SK-N-SH (cell line): ENCODE data around the gene KLF2. TPM values are rescaled to one million over a fixed set of nuclear protein-coding genes. Genes with fewer than 3 reads are reported as not detected.
"Not testable (repeated sequence)": the region's sequence is repeated elsewhere in the genome, so short reads cannot be mapped to it uniquely, and the experiment has no call there.

Experiments used
- CTCF ChIA-PET: fragments of 300-600, 350-600 bp; formaldehyde crosslinking; extraction: SDS; loops from one replicate; lab custom pipeline; 2021; lab: Yijun Ruan, JAX
- POLR2A ChIA-PET: fragments of 350-600 bp; sonication (Branson Sonifier 250); formaldehyde crosslinking; extraction: SDS; loops from one replicate; lab custom pipeline; 2020; ENCODE audit warnings: antibody characterized with exemption, inconsistent platforms; lab: Yijun Ruan, JAX
- DNase-seq: peaks from one replicate; pipeline ENCODE4 v3.0.0; 2012
- H2AFZ ChIP-seq: fragments of 200-600 bp; sonication (generic); 2 replicates; pipeline ENCODE4 v1.8.1; 2016; ENCODE audit warnings: antibody characterized with exemption, mild to moderate bottlenecking, low read depth
- H3F3A ChIP-seq: fragments of 200-600 bp; sonication (generic); replicated peaks from 2 replicates; pipeline ENCODE3; 2016; ENCODE audit warnings: antibody characterized with exemption, mild to moderate bottlenecking; ENCODE audit not compliant: insufficient read depth
- H3K27ac ChIP-seq, 2 experiments: fragments of 200-500 bp in 1 of 2; fragments of 200-600 bp in 1 of 2; sonication (Bioruptor generic) in 1 of 2; sonication (generic), shearing (Covaris generic) in 1 of 2; 2 replicates each; pipeline versions ENCODE4 v1.5.1 to v1.6.1; 2014 to 2016; ENCODE audit warnings: low read depth in 2 of 2, inconsistent platforms in 1 of 2, low read length in 1 of 2, mild to moderate bottlenecking in 1 of 2, mixed read lengths in 1 of 2
- H3K27me3 ChIP-seq: fragments of 200-600 bp; sonication (generic), shearing (Covaris generic); 2 replicates; pipeline ENCODE4 v1.6.1; 2016; ENCODE audit warnings: mixed run types; ENCODE audit not compliant: insufficient read depth
- H3K36me3 ChIP-seq, 2 experiments: fragments of 200-500 bp in 1 of 2; fragments of 200-600 bp in 1 of 2; sonication (Bioruptor generic) in 1 of 2; sonication (generic) in 1 of 2; replicated peaks in 1 of 2; 2 replicates each; pipeline versions ENCODE3 to v1.5.1; 2014 to 2016; ENCODE audit warnings: low read length in 1 of 2, mild to moderate bottlenecking in 1 of 2; ENCODE audit not compliant: insufficient read depth in 2 of 2, control insufficient read depth in 1 of 2
- H3K4me1 ChIP-seq, 2 experiments: fragments of 200-500 bp in 1 of 2; fragments of 200-600 bp in 1 of 2; sonication (Bioruptor generic) in 1 of 2; sonication (generic), shearing (Covaris generic) in 1 of 2; 2 replicates each; pipeline versions ENCODE4 v1.5.1 to v1.6.1; 2014 to 2016; ENCODE audit warnings: low read depth in 1 of 2, low read length in 1 of 2, mixed run types in 1 of 2; ENCODE audit not compliant: insufficient read depth in 2 of 2, control insufficient read depth in 1 of 2
- H3K4me2 ChIP-seq: fragments of 200-600 bp; sonication (generic), shearing (Covaris generic); 2 replicates; pipeline ENCODE4 v1.6.1; 2017; ENCODE audit warnings: mixed run types
- H3K4me3 ChIP-seq, 2 experiments: fragments of 200-500 bp in 1 of 2; fragments of 200-600 bp in 1 of 2; sonication (Bioruptor generic) in 1 of 2; sonication (generic), shearing (Covaris generic) in 1 of 2; 2 replicates each; pipeline versions ENCODE4 v1.5.1 to v1.8.1; 2014 to 2016; ENCODE audit warnings: low read depth in 2 of 2, inconsistent platforms in 1 of 2, low read length in 1 of 2, mild to moderate bottlenecking in 1 of 2, mixed read lengths in 1 of 2, moderate library complexity in 1 of 2
- H3K79me2 ChIP-seq: fragments of 200-600 bp; sonication (generic); 2 replicates; pipeline ENCODE4 v1.8.1; 2017; ENCODE audit warnings: mild to moderate bottlenecking; ENCODE audit not compliant: insufficient read depth
- H3K9ac ChIP-seq: fragments of 200-600 bp; sonication (generic); 2 replicates; pipeline ENCODE4 v1.6.1; 2017; ENCODE audit warnings: mixed run types
- H3K9me2 ChIP-seq: fragments of 200-600 bp; sonication (generic); 2 replicates; pipeline ENCODE4 v1.6.1; 2017; ENCODE audit warnings: mixed run types
- H3K9me3 ChIP-seq: fragments of 200-600 bp; sonication (generic); 2 replicates; pipeline ENCODE4 v1.6.1; 2017; ENCODE audit warnings: mixed run types, mild to moderate bottlenecking, moderate library complexity
- H4K20me1 ChIP-seq: fragments of 200-600 bp; sonication (generic); 2 replicates; pipeline ENCODE4 v1.6.1; 2017; ENCODE audit warnings: mild to moderate bottlenecking, mixed run types; ENCODE audit not compliant: insufficient read depth
- FOSL2 ChIP-seq: IDR thresholded peaks from 2 replicates; pipeline ENCODE4 v1.4.0; 2012; ENCODE audit warnings: low read depth, mild to moderate bottlenecking, moderate library complexity, borderline replicate concordance
- FOXM1 ChIP-seq: IDR thresholded peaks from 2 replicates; pipeline ENCODE4 v1.4.0; 2012; ENCODE audit warnings: low read depth, mild to moderate bottlenecking
- GABPA ChIP-seq: IDR thresholded peaks from 2 replicates; pipeline ENCODE4 v1.4.0; 2012; ENCODE audit warnings: low read depth, mild to moderate bottlenecking
- GATA2 ChIP-seq: sonication (generic); formaldehyde crosslinking; IDR thresholded peaks from 2 replicates; pipeline ENCODE4 v1.5.0; 2020; ENCODE audit warnings: mild to moderate bottlenecking, missing genetic modification reagents
- JUND ChIP-seq: IDR thresholded peaks from 2 replicates; pipeline ENCODE4 v1.4.0; 2012
- MXI1 ChIP-seq: IDR thresholded peaks from 2 replicates; pipeline ENCODE4 v1.6.1; 2012; ENCODE audit warnings: mild to moderate bottlenecking, low read depth, low read length, improper control_type of control experiment
- NRF1 ChIP-seq: IDR thresholded peaks from 2 replicates; pipeline ENCODE4 v1.6.1; 2012; ENCODE audit warnings: low read depth, mild to moderate bottlenecking, low read length
- POLR2AphosphoS5 ChIP-seq: IDR thresholded peaks from 2 replicates; pipeline ENCODE4 v1.6.1; 2012; ENCODE audit warnings: low read depth, low read length
- RAD21 ChIP-seq: IDR thresholded peaks from 2 replicates; pipeline ENCODE4 v1.6.1; 2012; ENCODE audit warnings: mild to moderate bottlenecking, low read length
- RCOR1 ChIP-seq: fragments of 150-350 bp; IDR thresholded peaks from 2 replicates; pipeline ENCODE4 v1.6.1; 2017; ENCODE audit warnings: antibody characterized with exemption, low read length
- RFX5 ChIP-seq: IDR thresholded peaks from 2 replicates; pipeline ENCODE4 v1.6.1; 2012; ENCODE audit warnings: mild to moderate bottlenecking, improper control_type of control experiment, low read length
- RXRA ChIP-seq: IDR thresholded peaks from 2 replicates; pipeline ENCODE4 v1.4.0; 2012; ENCODE audit warnings: low read depth, mild to moderate bottlenecking, borderline replicate concordance
- SMC3 ChIP-seq: IDR thresholded peaks from 2 replicates; pipeline ENCODE4 v1.6.1; 2012; ENCODE audit warnings: low read depth, low read length, improper control_type of control experiment
- TAF1 ChIP-seq: IDR thresholded peaks from 2 replicates; pipeline ENCODE4 v1.6.1; 2012; ENCODE audit warnings: low read depth, mild to moderate bottlenecking, low read length, moderate library complexity, borderline replicate concordance
- TCF12 ChIP-seq: IDR thresholded peaks from 2 replicates; pipeline ENCODE4 v1.4.0; 2012
- TEAD4 ChIP-seq: IDR thresholded peaks from 2 replicates; pipeline ENCODE4 v1.4.0; 2012; ENCODE audit warnings: mild to moderate bottlenecking, borderline replicate concordance; ENCODE audit not compliant: insufficient read depth
- YY1 ChIP-seq: IDR thresholded peaks from 2 replicates; pipeline ENCODE4 v1.4.0; 2012; ENCODE audit warnings: low read depth, mild to moderate bottlenecking
- WGBS: methylation state at CpG from one replicate; pipeline ENCODE4 v1.1.6; 2017; ENCODE audit warnings: low lambda C conversion rate; 5-methylcytosine and 5-hydroxymethylcytosine counted together
- polyA plus RNA-seq, 3 experiments: library from polyadenylated mRNA; depleted of rRNA; stranded (reverse); fragments of >200 nt; gene quantifications; 2 replicates each; pipeline ENCODE4 v1.2.3, GENCODE V29; 2012
- TF ChIP-seq, protein P1 (sequence below): IDR thresholded peaks from 2 replicates; pipeline ENCODE4; 2012
- TF ChIP-seq, protein P2 (sequence below): fragments of 150-350 bp; IDR thresholded peaks from 2 replicates; pipeline ENCODE4 v1.6.1; 2016; ENCODE audit warnings: mild to moderate bottlenecking, low read depth, low read length
- TF ChIP-seq, protein P3 (sequence below): IDR thresholded peaks from 2 replicates; pipeline ENCODE4 v1.4.0; 2012; ENCODE audit warnings: low read depth

Gene KLF2
- polyA plus RNA-seq, 1 of the 3 experiments (the other 2 are of a cell fraction): 6.9 TPM

DNA sequence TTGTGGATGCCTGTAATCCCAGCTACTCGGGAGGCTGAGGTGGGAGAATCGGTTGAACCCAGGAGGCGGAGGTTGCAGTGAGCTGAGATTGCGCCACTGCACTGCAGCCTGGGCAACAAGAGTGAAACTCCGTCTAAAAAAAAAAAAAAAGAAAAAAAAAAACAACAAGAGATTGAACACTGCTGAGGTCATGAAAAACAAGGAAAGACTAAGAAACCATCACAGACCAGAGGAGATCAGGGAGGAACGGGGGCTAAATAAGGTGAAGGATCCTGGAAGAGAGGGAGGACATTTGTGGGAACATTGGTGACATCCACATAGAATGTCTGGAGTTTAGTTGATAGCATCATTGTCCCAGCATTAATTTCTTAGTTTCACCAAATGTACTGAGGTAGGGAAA lies 19.6 kb upstream of the KLF2 start:
- H3K4me1 ChIP-seq, H3K79me2 ChIP-seq, DNase-seq, H3K27ac ChIP-seq, H3K9me2 ChIP-seq, H3K4me3 ChIP-seq, H2AFZ ChIP-seq, H3K4me2 ChIP-seq, POLR2A ChIA-PET, H3K9ac ChIP-seq, H3K9me3 ChIP-seq, H3F3A ChIP-seq, H4K20me1 ChIP-seq, H3K36me3 ChIP-seq: not testable (repeated sequence)
- CTCF ChIA-PET: interaction anchor here (0.7 to 1.5 kb wide), 2 partner anchors 23 to 58 kb away, joined by 3 to 5 read pairs; no protein-coding TSS in a partner anchor
- 38% methylated on average over 6 of the region's 6 CpGs for WGBS
- peaks cover 68% of the 10 kb centered on the region; the same call in 1 of the 2 replicates for H3K27me3 ChIP-seq

DNA sequence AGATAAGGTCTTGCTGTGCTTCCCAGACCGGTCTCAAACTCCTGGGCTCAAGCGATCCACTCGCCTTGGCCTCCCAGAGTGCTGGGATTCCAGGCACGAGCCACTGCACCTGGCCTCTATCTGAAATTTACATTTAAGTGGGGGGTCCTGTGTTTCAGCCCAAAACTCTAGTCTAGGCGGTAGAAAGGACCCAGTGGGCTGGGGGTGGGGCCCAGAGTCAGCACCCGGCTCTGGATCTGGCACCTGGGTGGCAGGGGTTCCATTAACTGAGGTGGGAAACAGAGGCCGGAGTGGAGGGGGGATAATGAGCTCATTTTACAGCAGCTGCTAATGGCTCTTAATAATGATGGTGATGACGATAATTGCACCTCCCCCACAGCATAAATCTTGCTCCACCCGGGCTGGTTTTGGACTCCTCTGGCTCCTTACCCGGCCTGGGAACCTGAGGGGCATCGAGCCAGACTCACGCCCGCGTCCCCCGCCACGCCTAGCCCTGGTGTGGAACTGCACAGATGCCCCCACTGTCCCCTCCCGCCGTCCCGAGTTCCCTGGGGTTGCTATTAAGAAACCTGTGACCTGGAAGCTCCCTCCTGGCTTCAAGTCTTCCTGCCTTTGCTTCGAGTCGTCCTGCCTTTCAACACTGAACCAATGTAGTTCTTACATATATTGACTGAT lies 17.8 kb upstream of the KLF2 start:
- Histone ChIP-seq H2AFZ (no peak overlapping the region), H3K9me3 (no peaks in the 10 kb centered on the region), H3K4me1 (no peaks in the 10 kb centered on the region; a peak in 1 of 4 replicates), H3K27ac (no peak overlapping the region), H3K79me2 (no peaks in the 10 kb centered on the region), H3K4me3 (no peak overlapping the region), H3F3A (peaks cover 3% of the 10 kb centered on the region), H3K27me3 (peaks cover 53% of the 10 kb centered on the region; the same call in 1 of the 2 replicates), H3K9me2 (no peaks in the 10 kb centered on the region), H3K4me2 (no peak overlapping the region), H4K20me1 (peaks cover 3% of the 10 kb centered on the region; the same call in 1 of the 2 replicates), H3K9ac (no peak overlapping the region), H3K36me3 (no peaks in the 10 kb centered on the region)
- WGBS: 51% methylated on average over 9 of the region's 21 CpGs
- CTCF ChIA-PET: interaction anchor here (1.5 kb wide), 1 partner anchor 21 kb away, joined by 5 read pairs; no protein-coding TSS in a partner anchor
- TF ChIP-seq MXI1 (no peak), POLR2AphosphoS5 (no peak), SMC3 (no peak), GATA2 (CRISPR knock-in tag) (no peak), RXRA (no peak)
- TF ChIP-seq, protein P1, sequence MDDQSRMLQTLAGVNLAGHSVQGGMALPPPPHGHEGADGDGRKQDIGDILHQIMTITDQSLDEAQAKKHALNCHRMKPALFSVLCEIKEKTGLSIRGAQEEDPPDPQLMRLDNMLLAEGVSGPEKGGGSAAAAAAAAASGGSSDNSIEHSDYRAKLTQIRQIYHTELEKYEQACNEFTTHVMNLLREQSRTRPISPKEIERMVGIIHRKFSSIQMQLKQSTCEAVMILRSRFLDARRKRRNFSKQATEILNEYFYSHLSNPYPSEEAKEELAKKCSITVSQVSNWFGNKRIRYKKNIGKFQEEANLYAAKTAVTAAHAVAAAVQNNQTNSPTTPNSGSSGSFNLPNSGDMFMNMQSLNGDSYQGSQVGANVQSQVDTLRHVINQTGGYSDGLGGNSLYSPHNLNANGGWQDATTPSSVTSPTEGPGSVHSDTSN: no peak
- DNase-seq: no peak
- POLR2A ChIA-PET: interaction anchor here (0.6 kb wide), 1 partner anchor 72 kb away, joined by 3 read pairs; no protein-coding TSS in a partner anchor

DNA sequence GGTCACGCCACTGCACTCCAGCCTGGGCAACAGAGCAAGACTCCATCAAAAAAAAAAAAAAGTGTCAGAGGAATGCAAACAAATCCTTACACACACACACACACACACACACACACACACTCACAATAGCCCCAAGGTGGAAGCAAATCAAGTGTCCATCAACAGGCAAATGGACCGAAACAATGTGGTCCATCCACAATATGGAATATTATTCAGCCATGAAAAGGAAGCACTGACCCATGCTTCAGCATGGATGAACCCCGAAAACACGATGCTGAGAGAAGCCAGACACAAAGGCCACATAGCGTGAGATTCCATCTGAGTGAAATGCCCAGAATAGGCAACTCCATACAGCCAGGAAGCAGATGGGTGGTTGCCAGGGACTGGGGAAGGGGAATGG lies 16.5 kb upstream of the KLF2 start:
- Histone ChIP-seq H3K4me2 (no peak overlapping the region), H2AFZ (no peak overlapping the region), H3K9me3 (no peaks in the 10 kb centered on the region), H3F3A (no peaks in the 10 kb centered on the region), H3K27me3 (peaks cover 47% of the 10 kb centered on the region; the same call in 1 of the 2 replicates), H3K9me2 (no peaks in the 10 kb centered on the region), H3K36me3 (no peaks in the 10 kb centered on the region), H3K9ac (no peak overlapping the region), H3K4me3 (no peak overlapping the region), H3K79me2 (no peaks in the 10 kb centered on the region), H3K4me1 (no peaks in the 10 kb centered on the region; a peak in 1 of 4 replicates), H3K27ac (no peak overlapping the region), H4K20me1 (no peaks in the 10 kb centered on the region)
- POLR2A ChIA-PET: no interaction called here
- DNase-seq: no peak
- CTCF ChIA-PET: no interaction called here
- 71% methylated on average over 5 of the region's 5 CpGs for WGBS
- TF ChIP-seq GABPA: no peak
- no peak for TF ChIP-seq NRF1
- TF ChIP-seq, protein P1: no peak
- TF ChIP-seq JUND: no peak
- no peak for TF ChIP-seq YY1
- TF ChIP-seq, protein P2, sequence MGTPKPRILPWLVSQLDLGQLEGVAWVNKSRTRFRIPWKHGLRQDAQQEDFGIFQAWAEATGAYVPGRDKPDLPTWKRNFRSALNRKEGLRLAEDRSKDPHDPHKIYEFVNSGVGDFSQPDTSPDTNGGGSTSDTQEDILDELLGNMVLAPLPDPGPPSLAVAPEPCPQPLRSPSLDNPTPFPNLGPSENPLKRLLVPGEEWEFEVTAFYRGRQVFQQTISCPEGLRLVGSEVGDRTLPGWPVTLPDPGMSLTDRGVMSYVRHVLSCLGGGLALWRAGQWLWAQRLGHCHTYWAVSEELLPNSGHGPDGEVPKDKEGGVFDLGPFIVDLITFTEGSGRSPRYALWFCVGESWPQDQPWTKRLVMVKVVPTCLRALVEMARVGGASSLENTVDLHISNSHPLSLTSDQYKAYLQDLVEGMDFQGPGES: no peak
- TF ChIP-seq TAF1: no peak
- TF ChIP-seq, protein P3, sequence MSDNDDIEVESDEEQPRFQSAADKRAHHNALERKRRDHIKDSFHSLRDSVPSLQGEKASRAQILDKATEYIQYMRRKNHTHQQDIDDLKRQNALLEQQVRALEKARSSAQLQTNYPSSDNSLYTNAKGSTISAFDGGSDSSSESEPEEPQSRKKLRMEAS: no peak
- no peak for TF ChIP-seq FOXM1
- no peak for TF ChIP-seq SMC3
- TF ChIP-seq TCF12: no peak
- no peak for TF ChIP-seq RXRA
- TF ChIP-seq TEAD4: no peak
- no peak for TF ChIP-seq RCOR1
- TF ChIP-seq RFX5: no peak
- no peak for TF ChIP-seq RAD21
- no peak for TF ChIP-seq FOSL2
